ENCODE results near the gene DNMBP. TPM values are rescaled to one million over a fixed set of nuclear protein-coding genes. Genes with fewer than 3 reads are reported as not detected.

DNMBP gene
- total and polyA plus RNA-seq, 2 of the 8 experiments (the other 6 are each of a cell fraction or from before 2014, with no cell fraction given) = 19.1 to 26.4 TPM

DNA sequence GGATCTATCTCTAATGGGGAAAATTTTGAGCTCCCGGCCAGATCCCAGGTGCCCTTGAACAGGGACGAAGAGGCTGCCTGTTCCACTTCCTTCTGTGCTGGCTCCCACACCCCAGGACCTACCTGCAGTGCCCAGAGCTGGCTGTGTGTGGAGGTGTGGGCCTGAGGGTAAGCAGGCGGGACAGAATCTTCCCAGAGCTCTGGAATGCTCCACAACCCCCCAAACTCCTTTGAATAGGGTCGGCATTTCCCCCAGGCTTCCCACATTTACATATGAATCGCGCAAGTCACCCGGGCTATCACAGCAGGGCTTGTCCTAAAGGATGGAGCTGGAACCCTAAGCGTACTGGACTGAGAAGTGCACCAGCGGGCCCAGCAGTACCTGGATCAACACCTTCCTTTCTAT lies 95.9 kb downstream of the DNMBP start (continued):
- TF ChIP-seq, protein P1, sequence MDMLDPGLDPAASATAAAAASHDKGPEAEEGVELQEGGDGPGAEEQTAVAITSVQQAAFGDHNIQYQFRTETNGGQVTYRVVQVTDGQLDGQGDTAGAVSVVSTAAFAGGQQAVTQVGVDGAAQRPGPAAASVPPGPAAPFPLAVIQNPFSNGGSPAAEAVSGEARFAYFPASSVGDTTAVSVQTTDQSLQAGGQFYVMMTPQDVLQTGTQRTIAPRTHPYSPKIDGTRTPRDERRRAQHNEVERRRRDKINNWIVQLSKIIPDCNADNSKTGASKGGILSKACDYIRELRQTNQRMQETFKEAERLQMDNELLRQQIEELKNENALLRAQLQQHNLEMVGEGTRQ (IDR thresholded peaks at IDR 0.05; ENCODE audit: low read length) = no peak
- TF ChIP-seq TAF7 (optimal IDR thresholded peaks at IDR 0.05; ENCODE audit: borderline replicate concordance, low read depth, low read length) (peak; percentile 93), YY1 (IDR thresholded peaks at IDR 0.05; ENCODE audit: low read depth, low read length) (peak; percentile 72), MAFK (IDR thresholded peaks at IDR 0.05; ENCODE audit: low read depth, low read length) (no peak), BACH1 (IDR thresholded peaks at IDR 0.05; ENCODE audit: low read length) (0 out of 2 replicates have a peak, but pooled peaks have one; percentile 21), PHF8 (conservative IDR thresholded peaks at IDR 0.05; ENCODE audit: low read depth, low read length) (no peak), RAD21 (IDR thresholded peaks at IDR 0.05 in 1 of 2, conservative IDR thresholded peaks at IDR 0.05 in 1 of 2; ENCODE audit: low read depth in 2 of 2, low read length in 2 of 2) (peak; percentile 96), TEAD4 (IDR thresholded peaks at IDR 0.05; ENCODE audit: low read depth, low read length) (peak; percentile 96), TAF1 (IDR thresholded peaks at IDR 0.05; ENCODE audit: low read depth, low read length) (peak; percentile 90), RFX5 (IDR thresholded peaks at IDR 0.05; ENCODE audit: borderline replicate concordance, low read depth, low read length) (peak; percentile 48; the same call in 1 of the 2 replicates), SP2 (IDR thresholded peaks at IDR 0.05; ENCODE audit: low read length) (no peak), HDAC2 (IDR thresholded peaks at IDR 0.05; ENCODE audit: borderline replicate concordance in 1 of 2, low read depth in 2 of 2, low read length in 2 of 2) (peak in 1 of 2 experiments; percentile 84; a peak in 2 of 4 replicates), POLR2AphosphoS5 (IDR thresholded peaks at IDR 0.05; ENCODE audit: low read depth, low read length) (peak; percentile 90), ASH2L (IDR thresholded peaks at IDR 0.05; ENCODE audit: low read length) (peak; percentile 54), EGR1 (IDR thresholded peaks at IDR 0.05; ENCODE audit: borderline replicate concordance, low read depth, low read length) (peak; percentile 78), EZH2 (IDR thresholded peaks at IDR 0.05; ENCODE audit: low read depth, low read length, severe bottlenecking) (no peak), BRCA1 (IDR thresholded peaks at IDR 0.05; ENCODE audit: low read depth, low read length) (no peak), KDM5A (IDR thresholded peaks at IDR 0.05; ENCODE audit: low read length) (peak; percentile 90), NRF1 (IDR thresholded peaks at IDR 0.05; ENCODE audit: low read depth, low read length) (no peak)
- TF ChIP-seq, protein P2, sequence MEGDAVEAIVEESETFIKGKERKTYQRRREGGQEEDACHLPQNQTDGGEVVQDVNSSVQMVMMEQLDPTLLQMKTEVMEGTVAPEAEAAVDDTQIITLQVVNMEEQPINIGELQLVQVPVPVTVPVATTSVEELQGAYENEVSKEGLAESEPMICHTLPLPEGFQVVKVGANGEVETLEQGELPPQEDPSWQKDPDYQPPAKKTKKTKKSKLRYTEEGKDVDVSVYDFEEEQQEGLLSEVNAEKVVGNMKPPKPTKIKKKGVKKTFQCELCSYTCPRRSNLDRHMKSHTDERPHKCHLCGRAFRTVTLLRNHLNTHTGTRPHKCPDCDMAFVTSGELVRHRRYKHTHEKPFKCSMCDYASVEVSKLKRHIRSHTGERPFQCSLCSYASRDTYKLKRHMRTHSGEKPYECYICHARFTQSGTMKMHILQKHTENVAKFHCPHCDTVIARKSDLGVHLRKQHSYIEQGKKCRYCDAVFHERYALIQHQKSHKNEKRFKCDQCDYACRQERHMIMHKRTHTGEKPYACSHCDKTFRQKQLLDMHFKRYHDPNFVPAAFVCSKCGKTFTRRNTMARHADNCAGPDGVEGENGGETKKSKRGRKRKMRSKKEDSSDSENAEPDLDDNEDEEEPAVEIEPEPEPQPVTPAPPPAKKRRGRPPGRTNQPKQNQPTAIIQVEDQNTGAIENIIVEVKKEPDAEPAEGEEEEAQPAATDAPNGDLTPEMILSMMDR (IDR thresholded peaks at IDR 0.05; ENCODE audit: control extremely low read depth in 1 of 3, insufficient read depth in 1 of 3, low read depth in 1 of 3, low read length in 3 of 3) = peak; percentile 82 to 85 (median 84)
- TF ChIP-seq, protein P3, sequence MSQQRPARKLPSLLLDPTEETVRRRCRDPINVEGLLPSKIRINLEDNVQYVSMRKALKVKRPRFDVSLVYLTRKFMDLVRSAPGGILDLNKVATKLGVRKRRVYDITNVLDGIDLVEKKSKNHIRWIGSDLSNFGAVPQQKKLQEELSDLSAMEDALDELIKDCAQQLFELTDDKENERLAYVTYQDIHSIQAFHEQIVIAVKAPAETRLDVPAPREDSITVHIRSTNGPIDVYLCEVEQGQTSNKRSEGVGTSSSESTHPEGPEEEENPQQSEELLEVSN (IDR thresholded peaks at IDR 0.05) = peak; percentile 72

Data from H1 (cell line).